ENCODE measurements around the gene GLYATL1. TPM values are rescaled to one million over a fixed set of nuclear protein-coding genes. Genes with fewer than 3 reads are reported as not detected.

GLYATL1 gene
- total RNA-seq, 1 experiment from 2014 or later, result not detected

DNA sequence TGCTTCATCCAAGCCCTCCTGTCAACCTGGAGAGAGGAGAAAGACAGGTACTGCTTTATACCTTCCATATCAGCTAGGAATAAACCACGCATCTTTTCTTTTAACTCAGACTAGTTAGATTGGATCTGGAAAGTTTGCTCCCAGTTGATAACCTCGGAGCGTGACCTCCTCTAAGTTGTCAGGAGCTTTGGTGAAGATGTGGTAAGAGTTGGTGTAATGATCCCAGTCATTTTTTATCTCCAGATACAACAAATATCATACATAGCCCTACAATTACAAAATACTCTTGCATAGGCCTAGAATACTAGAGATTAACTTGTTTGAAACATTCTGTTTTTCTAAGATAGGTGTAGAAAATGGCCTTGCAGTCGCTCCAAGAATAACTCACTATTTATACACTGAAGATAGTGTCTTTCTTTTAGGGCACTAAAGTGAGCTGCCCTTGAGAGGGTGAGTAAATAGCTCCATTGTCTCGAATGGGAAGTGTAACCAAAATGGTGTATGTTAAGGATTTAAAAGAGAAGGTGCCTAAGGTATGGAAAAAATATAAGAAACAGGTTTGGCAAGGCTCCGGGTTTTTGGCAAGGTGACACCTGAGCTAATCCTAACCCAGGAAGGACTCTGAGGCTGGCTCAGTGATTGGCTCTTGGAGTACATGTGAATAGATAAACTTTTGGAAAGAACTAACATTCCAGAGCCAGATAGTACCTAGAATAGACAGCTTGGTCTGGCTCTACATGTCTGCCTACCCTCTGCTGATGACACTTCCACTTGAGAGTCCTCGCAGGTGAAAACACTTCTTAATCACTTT, 59.4 kb downstream of the GLYATL1 start:
- CTCF ChIA-PET, result no interaction called here
- POLR2A ChIA-PET, result no interaction called here
- H3K4me2 ChIP-seq (ENCODE audit: low read length), result no peak overlapping the region
- intact Hi-C loops (cut with micrococcal nuclease), result no loop called here
- no peaks in the 10 kb centered on the region for H3K36me3 ChIP-seq (ENCODE audit: control insufficient read depth in 1 of 2, insufficient read depth in 2 of 2, low read length in 2 of 2)
- H3K4me1 ChIP-seq (ENCODE audit: control insufficient read depth in 1 of 2, insufficient read depth in 2 of 2, low read length in 2 of 2), result no peaks in the 10 kb centered on the region
- no peaks in the 10 kb centered on the region for H3K9me2 ChIP-seq (ENCODE audit: insufficient read depth)
- H4K20me1 ChIP-seq (ENCODE audit: insufficient read depth), result no peaks in the 10 kb centered on the region
- no peak overlapping the region for H3K9ac ChIP-seq (ENCODE audit: low read length)
- no peaks in the 10 kb centered on the region for H3K79me2 ChIP-seq (ENCODE audit: insufficient read depth, low read length)
- BruUV-seq (replicated peaks), result no TSS peak
- H3K27ac ChIP-seq (ENCODE audit: low read depth, low read length), result no peak overlapping the region
- H3K27me3 ChIP-seq (ENCODE audit: insufficient read depth, low read length), result peaks cover 27% of the 10 kb centered on the region; the same call in 1 of the 2 replicates
- DNase-seq (ENCODE audit: low read depth, low spot score) (no peak), ATAC-seq (no peak)
- no peak for TF ChIP-seq TCF7L2 (IDR thresholded peaks at IDR 0.05; ENCODE audit: borderline replicate concordance, extremely low read depth, insufficient read depth, insufficient read length)
- no peak for TF ChIP-seq SP1 (IDR thresholded peaks at IDR 0.05; ENCODE audit: low read depth)
- TF ChIP-seq, protein P1, sequence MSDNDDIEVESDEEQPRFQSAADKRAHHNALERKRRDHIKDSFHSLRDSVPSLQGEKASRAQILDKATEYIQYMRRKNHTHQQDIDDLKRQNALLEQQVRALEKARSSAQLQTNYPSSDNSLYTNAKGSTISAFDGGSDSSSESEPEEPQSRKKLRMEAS (IDR thresholded peaks at IDR 0.05), result no peak
- TF ChIP-seq EZH2phosphoT487 (IDR thresholded peaks at IDR 0.05; ENCODE audit: borderline replicate concordance), result no peak
- TF ChIP-seq POLR2A (IDR thresholded peaks at IDR 0.05; ENCODE audit: borderline replicate concordance, extremely low read depth, insufficient read depth, insufficient read length), result no peak
- no peak for TF ChIP-seq EGR1 (IDR thresholded peaks at IDR 0.05; ENCODE audit: low read depth)
- no peak for TF ChIP-seq JUND (IDR thresholded peaks at IDR 0.05)
- TF ChIP-seq ZNF274 (IDR thresholded peaks at IDR 0.05; ENCODE audit: low read depth, low read length), result no peak
- no peak for TF ChIP-seq SIN3A (IDR thresholded peaks at IDR 0.05; ENCODE audit: low read depth)
- TF ChIP-seq, protein P2, sequence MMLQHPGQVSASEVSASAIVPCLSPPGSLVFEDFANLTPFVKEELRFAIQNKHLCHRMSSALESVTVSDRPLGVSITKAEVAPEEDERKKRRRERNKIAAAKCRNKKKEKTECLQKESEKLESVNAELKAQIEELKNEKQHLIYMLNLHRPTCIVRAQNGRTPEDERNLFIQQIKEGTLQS (IDR thresholded peaks at IDR 0.05), result no peak
- TF ChIP-seq CBX3 (IDR thresholded peaks at IDR 0.05; ENCODE audit: low read depth), result no peak
- TF ChIP-seq, protein P3, sequence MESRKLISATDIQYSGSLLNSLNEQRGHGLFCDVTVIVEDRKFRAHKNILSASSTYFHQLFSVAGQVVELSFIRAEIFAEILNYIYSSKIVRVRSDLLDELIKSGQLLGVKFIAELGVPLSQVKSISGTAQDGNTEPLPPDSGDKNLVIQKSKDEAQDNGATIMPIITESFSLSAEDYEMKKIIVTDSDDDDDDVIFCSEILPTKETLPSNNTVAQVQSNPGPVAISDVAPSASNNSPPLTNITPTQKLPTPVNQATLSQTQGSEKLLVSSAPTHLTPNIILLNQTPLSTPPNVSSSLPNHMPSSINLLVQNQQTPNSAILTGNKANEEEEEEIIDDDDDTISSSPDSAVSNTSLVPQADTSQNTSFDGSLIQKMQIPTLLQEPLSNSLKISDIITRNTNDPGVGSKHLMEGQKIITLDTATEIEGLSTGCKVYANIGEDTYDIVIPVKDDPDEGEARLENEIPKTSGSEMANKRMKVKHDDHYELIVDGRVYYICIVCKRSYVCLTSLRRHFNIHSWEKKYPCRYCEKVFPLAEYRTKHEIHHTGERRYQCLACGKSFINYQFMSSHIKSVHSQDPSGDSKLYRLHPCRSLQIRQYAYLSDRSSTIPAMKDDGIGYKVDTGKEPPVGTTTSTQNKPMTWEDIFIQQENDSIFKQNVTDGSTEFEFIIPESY (IDR thresholded peaks at IDR 0.05; ENCODE audit: extremely low read depth, insufficient replicate concordance, low read length), result no peak
- no peak for TF ChIP-seq ZFX (IDR thresholded peaks at IDR 0.05)
- no peak for TF ChIP-seq CEBPB (IDR thresholded peaks at IDR 0.05; ENCODE audit: low read depth)
- TF ChIP-seq RAD21 (IDR thresholded peaks at IDR 0.05; ENCODE audit: low read depth), result no peak
- TF ChIP-seq SRF (IDR thresholded peaks at IDR 0.05; ENCODE audit: low read depth), result no peak
- TF ChIP-seq, protein P4, sequence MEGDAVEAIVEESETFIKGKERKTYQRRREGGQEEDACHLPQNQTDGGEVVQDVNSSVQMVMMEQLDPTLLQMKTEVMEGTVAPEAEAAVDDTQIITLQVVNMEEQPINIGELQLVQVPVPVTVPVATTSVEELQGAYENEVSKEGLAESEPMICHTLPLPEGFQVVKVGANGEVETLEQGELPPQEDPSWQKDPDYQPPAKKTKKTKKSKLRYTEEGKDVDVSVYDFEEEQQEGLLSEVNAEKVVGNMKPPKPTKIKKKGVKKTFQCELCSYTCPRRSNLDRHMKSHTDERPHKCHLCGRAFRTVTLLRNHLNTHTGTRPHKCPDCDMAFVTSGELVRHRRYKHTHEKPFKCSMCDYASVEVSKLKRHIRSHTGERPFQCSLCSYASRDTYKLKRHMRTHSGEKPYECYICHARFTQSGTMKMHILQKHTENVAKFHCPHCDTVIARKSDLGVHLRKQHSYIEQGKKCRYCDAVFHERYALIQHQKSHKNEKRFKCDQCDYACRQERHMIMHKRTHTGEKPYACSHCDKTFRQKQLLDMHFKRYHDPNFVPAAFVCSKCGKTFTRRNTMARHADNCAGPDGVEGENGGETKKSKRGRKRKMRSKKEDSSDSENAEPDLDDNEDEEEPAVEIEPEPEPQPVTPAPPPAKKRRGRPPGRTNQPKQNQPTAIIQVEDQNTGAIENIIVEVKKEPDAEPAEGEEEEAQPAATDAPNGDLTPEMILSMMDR (IDR thresholded peaks at IDR 0.05 in 2 of 3, conservative IDR thresholded peaks at IDR 0.05 in 1 of 3; ENCODE audit: borderline replicate concordance in 1 of 3, insufficient read depth in 1 of 3, low read depth in 2 of 3, low read length in 2 of 3), result no peak
- TF ChIP-seq FOSL1 (IDR thresholded peaks at IDR 0.05; ENCODE audit: low read depth), result no peak
- no peak for TF ChIP-seq YY1 (IDR thresholded peaks at IDR 0.05; ENCODE audit: extremely low read depth, insufficient replicate concordance, low read depth, low read length)
- no peak for TF ChIP-seq EZH2 (IDR thresholded peaks at IDR 0.05)
- H3K4me3 ChIP-seq (replicated peaks in 1 of 2; ENCODE audit: low read depth in 1 of 2, low read length in 2 of 2), result no peak overlapping the region
- H3K9me3 ChIP-seq (ENCODE audit: control insufficient read depth in 1 of 2, insufficient read depth in 1 of 2, low read depth in 1 of 2, low read length in 2 of 2), result no peaks in the 10 kb centered on the region
- RAD21 ChIA-PET (ENCODE audit: low non-redundant PET in 1 of 2, low total read pairs in 2 of 2, uncharacterized antibody in 2 of 2, unreplicated experiment in 2 of 2), result no interaction called here
- H2AFZ ChIP-seq (ENCODE audit: low read depth, low read length, poor library complexity, severe bottlenecking), result no peak overlapping the region
